NCI-H1105 treated with DMSO at 0.1 percent for 48 hours (cell line): ENCODE results near the gene MAGEA3.
"Not testable (repeated sequence)": the region's sequence is repeated elsewhere in the genome, so short reads cannot be mapped to it uniquely, and the experiment has no call there.

Experiments used
- DNase-seq: peaks from one replicate; lab custom pipeline; 2025; lab: John Stamatoyannopoulos, UW

Gene MAGEA3

DNA sequence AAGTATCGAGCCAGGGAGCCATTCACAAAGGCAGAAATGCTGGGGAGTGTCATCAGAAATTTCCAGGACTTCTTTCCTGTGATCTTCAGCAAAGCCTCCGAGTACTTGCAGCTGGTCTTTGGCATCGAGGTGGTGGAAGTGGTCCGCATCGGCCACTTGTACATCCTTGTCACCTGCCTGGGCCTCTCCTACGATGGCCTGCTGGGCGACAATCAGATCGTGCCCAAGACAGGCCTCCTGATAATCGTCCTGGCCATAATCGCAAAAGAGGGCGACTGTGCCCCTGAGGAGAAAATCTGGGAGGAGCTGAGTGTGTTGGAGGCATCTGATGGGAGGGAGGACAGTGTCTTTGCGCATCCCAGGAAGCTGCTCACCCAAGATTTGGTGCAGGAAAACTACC is 37.9 kb downstream of the MAGEA3 start:
- DNase-seq = not testable (repeated sequence)

DNA sequence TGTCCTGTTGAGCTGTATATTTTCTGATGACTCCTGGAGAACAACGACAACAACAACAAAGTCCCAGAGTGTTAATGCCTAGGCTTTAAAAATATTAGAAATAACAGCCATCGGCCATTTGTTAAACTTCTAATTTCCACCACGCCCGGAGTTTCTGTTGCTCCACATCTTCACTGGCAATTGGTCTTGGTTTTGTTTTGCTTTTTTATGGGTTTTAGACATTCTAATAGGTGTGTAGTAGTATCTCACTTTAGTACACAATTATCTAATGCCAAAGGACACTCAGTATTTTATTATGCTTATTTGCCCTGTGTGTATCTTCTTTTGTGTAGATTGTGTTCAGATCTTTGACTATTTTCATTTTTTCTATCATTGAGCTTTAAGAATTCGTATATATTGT is 40.0 kb downstream of the MAGEA3 start:
- no peak for DNase-seq
